Upper lobe of left lung (tissue), 6 donors: Measurements from ENCODE around the gene RAB11FIP2. TPM values are rescaled to one million over a fixed set of nuclear protein-coding genes. Genes with fewer than 3 reads are reported as not detected.
A peak's percentile ranks its signal among the peaks of the same experiment; 100 is the strongest.

Experiments used
- ATAC-seq, 2 donors: fragments of 200-7000 bp; cut with Tn5 transposase; one replicate each; pipeline ENCODE4 v1.9.1; 2022; ENCODE audit warnings: mild to moderate bottlenecking in 2 of 2, moderate library complexity in 2 of 2; ENCODE audit not compliant: low FRiP score in 2 of 2
- DNase-seq, 2 donors: peaks; one replicate each; pipeline ENCODE4 v3.0.0-alpha.2; 2019 to 2020
- H3K27ac ChIP-seq, 4 donors: fragments of 200-600 bp; sonication (generic); one replicate each; pipeline ENCODE4 v1.5.1; 2016 to 2019
- H3K27me3 ChIP-seq, 4 donors: fragments of 200-600 bp; sonication (generic); one replicate each; pipeline ENCODE4 v1.5.1; 2017 to 2019
- H3K36me3 ChIP-seq, 4 donors: fragments of 200-600 bp; sonication (generic); one replicate each; pipeline ENCODE4 v1.5.1; 2016 to 2019
- H3K4me1 ChIP-seq, 4 donors: fragments of 200-600 bp; sonication (generic); one replicate each; pipeline ENCODE4 v1.5.1; 2018 to 2019
- H3K4me3 ChIP-seq, 4 donors: fragments of 200-600 bp; sonication (generic); one replicate each; pipeline ENCODE4 v1.5.1; 2017 to 2019; ENCODE audit warnings: mild to moderate bottlenecking in 2 of 4, moderate library complexity in 1 of 4
- H3K9me3 ChIP-seq, 4 donors: fragments of 200-600 bp; sonication (generic); one replicate each; pipeline ENCODE4 v1.5.1; 2018 to 2019
- EP300 ChIP-seq, 4 donors: sonication (generic); formaldehyde crosslinking; IDR thresholded peaks; one replicate each; pipeline ENCODE4 v1.5.1; 2017; ENCODE audit warnings: antibody characterized with exemption in 4 of 4, control low read depth in 2 of 4
- POLR2A ChIP-seq, 4 donors: fragments of 450-650 bp; IDR thresholded peaks; one replicate each; pipeline ENCODE4 v1.5.1; 2016 to 2017; ENCODE audit warnings: antibody characterized with exemption in 4 of 4, mild to moderate bottlenecking in 2 of 4
- POLR2AphosphoS5 ChIP-seq, 2 donors: sonication (generic); formaldehyde crosslinking; IDR thresholded peaks; one replicate each; pipeline ENCODE4 v1.5.1; 2017; ENCODE audit warnings: antibody characterized with exemption in 2 of 2
- WGBS, 2 donors: methylation state at CpG; one replicate each; pipeline ENCODE4 v1.1.5; 2017 to 2018; 5-methylcytosine and 5-hydroxymethylcytosine counted together
- total RNA-seq, 6 donors: library from RNA; depleted of rRNA in 4 of 6; stranded (reverse); fragments of >200 nt in 4 of 6; gene quantifications; one replicate each; pipeline versions ENCODE4 v1.1.0 to v1.2.1, GENCODE V29; 2016 to 2021
- TF ChIP-seq, protein P1 (sequence below), 6 experiments: fragments of 450-650 bp in 4 of 6; fragments of 200-600 bp in 2 of 6; sonication (generic) in 2 of 6; IDR thresholded peaks; one replicate each; pipeline ENCODE4 v1.5.1; 2016 to 2019; ENCODE audit warnings: antibody characterized with exemption in 6 of 6
- donor health status: DM: no; HTN: no; CAD: no; lungs with moderate emphysema.
- donor health status: DM: no; HTN: yes; CAD: no; lungs with severe emphysema.

RAB11FIP2 gene
- total RNA-seq, 6 donors from 2014 or later = 12.9 to 66.4 (median 31.0) TPM

DNA sequence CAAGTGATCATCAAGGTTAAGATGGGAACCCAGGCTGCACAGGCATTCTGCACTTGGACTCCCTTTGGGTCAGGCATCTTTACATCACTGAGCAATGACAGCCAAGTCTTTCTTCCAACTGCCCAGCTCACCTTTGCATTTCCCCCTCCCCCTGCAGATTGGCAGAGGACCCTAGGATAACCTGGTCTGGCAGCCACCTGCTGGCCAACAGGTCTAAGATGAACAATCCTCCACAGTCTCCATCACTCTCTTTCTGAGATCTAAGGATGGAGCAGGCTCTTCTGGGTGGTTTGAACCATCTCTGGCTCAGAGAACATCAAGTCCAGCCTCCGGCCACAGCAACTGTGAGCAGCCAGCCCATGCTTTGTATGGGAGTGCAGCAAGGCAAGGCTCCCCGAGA lies 75.8 kb downstream of the RAB11FIP2 start:
- WGBS, 2 donors = 92% methylated on average over 2 of the region's 2 CpGs; no CpG with 5 or more reads in 1 of the 2 donors
- H3K9me3 ChIP-seq = peaks cover 0 to 2% (median 0%) of the 10 kb centered on the region in 4 donors
- no peaks in the 10 kb centered on the region for H3K27me3 ChIP-seq
- TF ChIP-seq POLR2AphosphoS5 (IDR thresholded peaks at IDR 0.05) (no peak), EP300 (IDR thresholded peaks at IDR 0.05) (no peak), POLR2A (IDR thresholded peaks at IDR 0.05) (no peak)
- TF ChIP-seq, protein P1, sequence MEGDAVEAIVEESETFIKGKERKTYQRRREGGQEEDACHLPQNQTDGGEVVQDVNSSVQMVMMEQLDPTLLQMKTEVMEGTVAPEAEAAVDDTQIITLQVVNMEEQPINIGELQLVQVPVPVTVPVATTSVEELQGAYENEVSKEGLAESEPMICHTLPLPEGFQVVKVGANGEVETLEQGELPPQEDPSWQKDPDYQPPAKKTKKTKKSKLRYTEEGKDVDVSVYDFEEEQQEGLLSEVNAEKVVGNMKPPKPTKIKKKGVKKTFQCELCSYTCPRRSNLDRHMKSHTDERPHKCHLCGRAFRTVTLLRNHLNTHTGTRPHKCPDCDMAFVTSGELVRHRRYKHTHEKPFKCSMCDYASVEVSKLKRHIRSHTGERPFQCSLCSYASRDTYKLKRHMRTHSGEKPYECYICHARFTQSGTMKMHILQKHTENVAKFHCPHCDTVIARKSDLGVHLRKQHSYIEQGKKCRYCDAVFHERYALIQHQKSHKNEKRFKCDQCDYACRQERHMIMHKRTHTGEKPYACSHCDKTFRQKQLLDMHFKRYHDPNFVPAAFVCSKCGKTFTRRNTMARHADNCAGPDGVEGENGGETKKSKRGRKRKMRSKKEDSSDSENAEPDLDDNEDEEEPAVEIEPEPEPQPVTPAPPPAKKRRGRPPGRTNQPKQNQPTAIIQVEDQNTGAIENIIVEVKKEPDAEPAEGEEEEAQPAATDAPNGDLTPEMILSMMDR (IDR thresholded peaks at IDR 0.05) = no peak
- ATAC-seq (no peak), DNase-seq (no peak)
- H3K36me3 ChIP-seq = no peaks in the 10 kb centered on the region
- no peaks in the 10 kb centered on the region for H3K4me1 ChIP-seq
- H3K27ac ChIP-seq = no peak overlapping the region
- H3K4me3 ChIP-seq = no peak overlapping the region

DNA sequence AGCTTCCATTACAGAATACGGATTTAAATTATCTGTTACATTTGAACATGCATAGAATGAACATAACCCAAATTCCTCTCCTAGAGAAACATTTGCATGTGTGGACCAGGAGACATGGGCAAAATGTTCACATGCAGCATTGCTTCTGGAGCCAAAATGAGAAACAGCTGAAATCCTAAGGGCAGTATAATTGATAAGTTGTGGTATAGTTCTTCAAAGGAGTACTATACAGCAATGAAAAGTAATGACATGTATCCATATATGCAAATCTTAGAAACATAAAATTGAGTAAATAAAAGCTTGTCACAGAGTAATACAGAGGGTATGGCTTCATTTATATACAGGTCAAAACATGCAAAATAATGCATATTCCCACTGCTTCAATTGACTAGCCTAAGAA lies 77.1 kb downstream of the RAB11FIP2 start:
- ATAC-seq (no peak), DNase-seq (no peak)
- Histone ChIP-seq H3K27ac (no peak overlapping the region), H3K4me1 (no peaks in the 10 kb centered on the region), H3K9me3 (peaks cover 0 to 2% (median 0%) of the 10 kb centered on the region in 4 donors), H3K36me3 (no peaks in the 10 kb centered on the region), H3K27me3 (no peaks in the 10 kb centered on the region), H3K4me3 (no peak overlapping the region)
- TF ChIP-seq POLR2A (IDR thresholded peaks at IDR 0.05) (no peak), EP300 (IDR thresholded peaks at IDR 0.05) (no peak), POLR2AphosphoS5 (IDR thresholded peaks at IDR 0.05) (no peak)
- TF ChIP-seq, protein P1 (IDR thresholded peaks at IDR 0.05) = no peak
- WGBS, 2 donors = 97 to 100% methylated on average over 1 of the region's 1 CpG

DNA sequence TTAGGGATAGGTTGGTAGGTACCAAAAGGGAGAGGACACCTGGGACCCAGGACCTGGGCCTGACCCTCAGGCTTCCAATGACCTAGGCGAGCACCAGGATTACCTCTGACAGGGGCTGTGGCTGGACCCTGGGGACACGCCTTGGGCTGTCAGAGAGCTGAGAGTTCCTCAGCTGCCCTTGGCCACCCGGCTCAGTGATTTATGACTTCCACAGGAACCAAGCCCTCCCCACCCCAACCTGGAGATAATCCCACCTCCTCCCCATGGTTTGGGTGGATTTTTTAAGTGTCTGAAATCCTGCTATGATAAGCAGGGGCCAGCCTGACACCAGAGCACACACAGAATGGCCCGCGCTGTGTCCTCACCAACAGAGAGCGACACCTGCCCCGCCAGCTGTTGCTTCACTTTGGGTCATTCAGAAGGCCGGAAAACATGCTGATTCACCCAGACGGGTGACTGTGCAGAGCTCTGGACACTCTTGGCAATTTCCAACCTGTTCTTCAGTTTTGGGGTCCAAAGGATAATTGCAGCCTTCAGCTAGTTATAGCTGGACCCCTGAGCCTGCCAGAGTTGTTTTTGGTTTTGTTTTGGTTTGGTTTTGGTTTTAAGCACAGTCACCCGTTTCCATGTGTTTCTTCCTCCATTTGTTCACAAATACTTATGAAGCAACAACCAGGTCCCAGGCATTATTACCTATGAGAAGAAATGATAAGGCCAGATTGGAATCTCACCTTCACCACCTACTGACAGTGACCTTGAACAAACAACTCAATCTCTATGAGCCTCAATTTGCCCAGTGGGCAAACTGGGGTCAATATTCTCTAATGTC lies 78.2 kb downstream of the RAB11FIP2 start:
- Histone ChIP-seq H3K9me3 (peaks cover 0 to 2% (median 0%) of the 10 kb centered on the region in 4 donors), H3K36me3 (no peaks in the 10 kb centered on the region), H3K4me3 (no peak overlapping the region), H3K27ac (no peak overlapping the region), H3K4me1 (no peaks in the 10 kb centered on the region), H3K27me3 (no peaks in the 10 kb centered on the region)
- peak in 1 of 2 donors; percentile 6 for DNase-seq
- WGBS, 2 donors = 77 to 83% methylated on average over 10 of the region's 10 CpGs
- no peak for ATAC-seq
- TF ChIP-seq POLR2A (IDR thresholded peaks at IDR 0.05) (no peak), EP300 (IDR thresholded peaks at IDR 0.05) (no peak), POLR2AphosphoS5 (IDR thresholded peaks at IDR 0.05) (no peak)
- TF ChIP-seq, protein P1 (IDR thresholded peaks at IDR 0.05) = no peak

DNA sequence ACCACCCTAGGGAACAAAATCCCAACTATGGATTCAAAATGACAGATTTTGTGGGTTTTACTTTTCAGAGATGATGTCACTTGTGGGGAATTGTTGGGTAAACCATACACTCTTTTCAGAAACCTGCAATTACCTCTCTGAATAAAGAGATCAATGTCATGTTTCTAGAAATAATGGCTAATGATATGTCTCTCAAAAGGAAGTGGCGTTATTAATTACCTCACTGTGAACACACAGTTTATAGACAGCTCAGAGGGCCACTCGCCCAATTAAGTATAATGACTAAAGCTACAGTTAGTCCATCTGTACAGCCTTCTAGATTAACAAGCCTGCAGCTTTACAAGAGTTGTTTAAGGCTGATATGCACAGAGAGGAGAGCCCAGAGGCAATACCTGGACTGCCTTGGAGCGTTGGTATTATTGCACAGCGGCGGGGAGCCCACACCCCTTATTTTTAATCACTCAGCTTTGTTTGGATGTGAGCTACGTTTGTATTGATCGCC lies 79.5 kb downstream of the RAB11FIP2 start:
- Histone ChIP-seq H3K27me3 (no peaks in the 10 kb centered on the region), H3K4me1 (no peaks in the 10 kb centered on the region), H3K9me3 (peaks cover 0 to 2% (median 0%) of the 10 kb centered on the region in 4 donors), H3K27ac (no peak overlapping the region), H3K4me3 (no peak overlapping the region), H3K36me3 (no peaks in the 10 kb centered on the region)
- ATAC-seq = no peak
- WGBS, 2 donors = 87 to 91% methylated on average over 7 of the region's 7 CpGs
- DNase-seq = no peak
- no peak for TF ChIP-seq POLR2A (IDR thresholded peaks at IDR 0.05)
- TF ChIP-seq EP300 (IDR thresholded peaks at IDR 0.05) = no peak
- TF ChIP-seq POLR2AphosphoS5 (IDR thresholded peaks at IDR 0.05) = no peak
- TF ChIP-seq, protein P1 (IDR thresholded peaks at IDR 0.05) = no peak
